ENCODE results near the gene COPA. TPM values are rescaled to one million over a fixed set of nuclear protein-coding genes. Genes with fewer than 3 reads are reported as not detected.

Gene COPA
- total and polyA plus RNA-seq, 10 of the 15 experiments (the other 5 are each of a cell fraction or from before 2014, with no cell fraction given): 53.7 to 180 (median 123) TPM

DNA sequence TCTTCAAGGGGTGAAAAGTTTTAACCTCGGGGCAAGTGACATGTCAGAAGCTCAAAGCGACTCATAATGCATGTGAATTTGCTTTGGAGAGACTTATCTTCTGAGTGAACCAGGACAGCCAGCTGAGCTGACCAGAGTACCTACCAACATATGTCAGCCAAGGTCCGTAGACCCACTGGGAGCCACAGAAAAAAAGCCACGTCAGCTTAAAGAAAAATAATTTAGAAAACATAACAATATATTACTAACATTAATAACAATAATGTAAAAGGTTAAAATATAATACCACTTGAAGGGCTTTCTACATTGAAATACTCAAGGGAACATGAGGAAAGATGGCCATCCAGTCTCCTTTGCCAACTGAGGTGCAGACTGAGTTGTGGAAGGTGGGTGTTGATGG, 65.1 kb downstream of the COPA start:
- TF ChIP-seq ETV6 (conservative IDR thresholded peaks at IDR 0.05 in 1 of 2, IDR thresholded peaks at IDR 0.05 in 1 of 2; ENCODE audit: borderline replicate concordance in 1 of 2, low read depth in 1 of 2) (no peak), TBL1XR1 (IDR thresholded peaks at IDR 0.05; ENCODE audit: low read depth, low read length) (no peak), NR2C1 (IDR thresholded peaks at IDR 0.05) (no peak), ZNF274 (IDR thresholded peaks at IDR 0.05; ENCODE audit: insufficient read depth, insufficient read length) (no peak), CBX5 (IDR thresholded peaks at IDR 0.05; ENCODE audit: low read depth) (no peak), NFIC (IDR thresholded peaks at IDR 0.05; ENCODE audit: low read depth, low read length) (no peak), LARP7 (IDR thresholded peaks at IDR 0.05) (no peak), GABPA (IDR thresholded peaks at IDR 0.05; ENCODE audit: low read depth) (no peak), CEBPB (IDR thresholded peaks at IDR 0.05; ENCODE audit: borderline replicate concordance in 1 of 2, low read depth in 2 of 2, low read length in 2 of 2) (no peak), BACH1 (IDR thresholded peaks at IDR 0.05; ENCODE audit: borderline replicate concordance) (no peak), STAT1 (conservative IDR thresholded peaks at IDR 0.05) (no peak), MYC (IDR thresholded peaks at IDR 0.05; ENCODE audit: insufficient read depth, insufficient read length, insufficient replicate concordance, low read length, severe bottlenecking) (no peak)
- TF ChIP-seq, protein P1, sequence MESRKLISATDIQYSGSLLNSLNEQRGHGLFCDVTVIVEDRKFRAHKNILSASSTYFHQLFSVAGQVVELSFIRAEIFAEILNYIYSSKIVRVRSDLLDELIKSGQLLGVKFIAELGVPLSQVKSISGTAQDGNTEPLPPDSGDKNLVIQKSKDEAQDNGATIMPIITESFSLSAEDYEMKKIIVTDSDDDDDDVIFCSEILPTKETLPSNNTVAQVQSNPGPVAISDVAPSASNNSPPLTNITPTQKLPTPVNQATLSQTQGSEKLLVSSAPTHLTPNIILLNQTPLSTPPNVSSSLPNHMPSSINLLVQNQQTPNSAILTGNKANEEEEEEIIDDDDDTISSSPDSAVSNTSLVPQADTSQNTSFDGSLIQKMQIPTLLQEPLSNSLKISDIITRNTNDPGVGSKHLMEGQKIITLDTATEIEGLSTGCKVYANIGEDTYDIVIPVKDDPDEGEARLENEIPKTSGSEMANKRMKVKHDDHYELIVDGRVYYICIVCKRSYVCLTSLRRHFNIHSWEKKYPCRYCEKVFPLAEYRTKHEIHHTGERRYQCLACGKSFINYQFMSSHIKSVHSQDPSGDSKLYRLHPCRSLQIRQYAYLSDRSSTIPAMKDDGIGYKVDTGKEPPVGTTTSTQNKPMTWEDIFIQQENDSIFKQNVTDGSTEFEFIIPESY (IDR thresholded peaks at IDR 0.05): no peak
- TF ChIP-seq, protein P2, sequence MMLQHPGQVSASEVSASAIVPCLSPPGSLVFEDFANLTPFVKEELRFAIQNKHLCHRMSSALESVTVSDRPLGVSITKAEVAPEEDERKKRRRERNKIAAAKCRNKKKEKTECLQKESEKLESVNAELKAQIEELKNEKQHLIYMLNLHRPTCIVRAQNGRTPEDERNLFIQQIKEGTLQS (IDR thresholded peaks at IDR 0.05; ENCODE audit: borderline replicate concordance, extremely low read depth, low read depth, low read length): no peak
- TF ChIP-seq, protein P3, sequence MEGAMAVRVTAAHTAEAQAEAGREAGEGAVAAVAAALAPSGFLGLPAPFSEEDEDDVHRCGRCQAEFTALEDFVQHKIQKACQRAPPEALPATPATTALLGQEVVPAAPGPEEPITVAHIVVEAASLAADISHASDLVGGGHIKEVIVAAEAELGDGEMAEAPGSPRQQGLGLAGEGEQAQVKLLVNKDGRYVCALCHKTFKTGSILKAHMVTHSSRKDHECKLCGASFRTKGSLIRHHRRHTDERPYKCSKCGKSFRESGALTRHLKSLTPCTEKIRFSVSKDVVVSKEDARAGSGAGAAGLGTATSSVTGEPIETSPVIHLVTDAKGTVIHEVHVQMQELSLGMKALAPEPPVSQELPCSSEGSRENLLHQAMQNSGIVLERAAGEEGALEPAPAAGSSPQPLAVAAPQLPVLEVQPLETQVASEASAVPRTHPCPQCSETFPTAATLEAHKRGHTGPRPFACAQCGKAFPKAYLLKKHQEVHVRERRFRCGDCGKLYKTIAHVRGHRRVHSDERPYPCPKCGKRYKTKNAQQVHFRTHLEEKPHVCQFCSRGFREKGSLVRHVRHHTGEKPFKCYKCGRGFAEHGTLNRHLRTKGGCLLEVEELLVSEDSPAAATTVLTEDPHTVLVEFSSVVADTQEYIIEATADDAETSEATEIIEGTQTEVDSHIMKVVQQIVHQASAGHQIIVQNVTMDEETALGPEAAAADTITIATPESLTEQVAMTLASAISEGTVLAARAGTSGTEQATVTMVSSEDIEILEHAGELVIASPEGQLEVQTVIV (IDR thresholded peaks at IDR 0.05; ENCODE audit: borderline replicate concordance, partially characterized antibody): no peak
- TF ChIP-seq, protein P4, sequence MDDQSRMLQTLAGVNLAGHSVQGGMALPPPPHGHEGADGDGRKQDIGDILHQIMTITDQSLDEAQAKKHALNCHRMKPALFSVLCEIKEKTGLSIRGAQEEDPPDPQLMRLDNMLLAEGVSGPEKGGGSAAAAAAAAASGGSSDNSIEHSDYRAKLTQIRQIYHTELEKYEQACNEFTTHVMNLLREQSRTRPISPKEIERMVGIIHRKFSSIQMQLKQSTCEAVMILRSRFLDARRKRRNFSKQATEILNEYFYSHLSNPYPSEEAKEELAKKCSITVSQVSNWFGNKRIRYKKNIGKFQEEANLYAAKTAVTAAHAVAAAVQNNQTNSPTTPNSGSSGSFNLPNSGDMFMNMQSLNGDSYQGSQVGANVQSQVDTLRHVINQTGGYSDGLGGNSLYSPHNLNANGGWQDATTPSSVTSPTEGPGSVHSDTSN (IDR thresholded peaks at IDR 0.05; ENCODE audit: insufficient replicate concordance, low read depth, low read length): no peak
- no peaks in the 10 kb centered on the region for H3K4me1 ChIP-seq (ENCODE audit: control insufficient read depth, insufficient read depth, low read length)
- H3K27me3 ChIP-seq (replicated peaks in 1 of 2; ENCODE audit: control insufficient read depth in 2 of 2, insufficient read depth in 2 of 2, low read length in 1 of 2): no peaks in the 10 kb centered on the region
- no peak for ATAC-seq
- H3K9me3 ChIP-seq (replicated peaks; ENCODE audit: control insufficient read depth, insufficient read depth, low read length): no peaks in the 10 kb centered on the region
- no TSS peak for BruUV-seq (replicated peaks)
- ChIA-PET SMC1A (ENCODE audit: uncharacterized antibody, unreplicated experiment) (interaction anchor here (0.9 to 1.5 kb wide), 2 partner anchors 26 to 85 kb away, joined by 4 to 5 read pairs; no protein-coding TSS in a partner anchor), RAD21 (ENCODE audit: unreplicated experiment) (no interaction called here), POLR2A (interaction anchor here (0.5 to 1.0 kb wide), 2 partner anchors 14 to 119 kb away, joined by 4 to 5 read pairs; no protein-coding TSS in a partner anchor), CTCF (interaction anchor here (0.6 to 6.0 kb wide), 4 partner anchors 14 to 25 kb away, joined by 3 to 44 read pairs (median 3); no protein-coding TSS in a partner anchor)
- H3K27ac ChIP-seq (ENCODE audit: control insufficient read depth, insufficient read depth): no peak overlapping the region
- H3K4me3 ChIP-seq: no peak overlapping the region
- H2AFZ ChIP-seq (ENCODE audit: control insufficient read depth, low read depth, low read length): no peak overlapping the region
- H3K4me2 ChIP-seq (ENCODE audit: control insufficient read depth, insufficient read depth): no peak overlapping the region
- in situ Hi-C loops (cut with MboI) (no loop called here), intact Hi-C loops (cut with micrococcal nuclease; ENCODE audit: unreplicated experiment) (no loop called here)
- WGBS (ENCODE audit: insufficient coverage, insufficient replicate concordance, low lambda C conversion rate, missing lambda C conversion rate): 81% methylated on average over 4 of the region's 4 CpGs
- H3K36me3 ChIP-seq (ENCODE audit: control insufficient read depth in 2 of 2, insufficient read depth in 2 of 2, low read length in 1 of 2): peaks cover 1 to 14% of the 10 kb centered on the region in 2 experiments
- DNase-seq (ENCODE audit: low read depth, low spot score): no peak
- no peak for FAIRE-seq
- no peaks in the 10 kb centered on the region for H4K20me1 ChIP-seq (ENCODE audit: control insufficient read depth, insufficient read depth)
- H3K79me2 ChIP-seq (ENCODE audit: control insufficient read depth, insufficient read depth, low read length): no peaks in the 10 kb centered on the region
- H3K9ac ChIP-seq (ENCODE audit: control insufficient read depth, insufficient read depth, low read length): no peak overlapping the region

Data from GM12878 (cell line).